Small intestine (tissue), 7 donors: ENCODE measurements around the gene RIC8B. TPM values are rescaled to one million over a fixed set of nuclear protein-coding genes. Genes with fewer than 3 reads are reported as not detected.

Experiments
- DNase-seq, 2 donors: peaks; one replicate each; pipeline versions ENCODE4 v3.0.0 to v3.0.0-alpha.2; 2013
- FAIRE-seq: peaks from 2 replicates; lab custom pipeline; 2012; peaks lifted over from hg19 to GRCh38; lab: Jason Lieb, UNC
- H3K27ac ChIP-seq, 3 donors: one replicate each; pipeline ENCODE4 v1.5.1; 2013; ENCODE audit warnings: low read length in 2 of 3, mild to moderate bottlenecking in 2 of 3, control low read depth in 1 of 3, inconsistent platforms in 1 of 3, low read depth in 1 of 3, moderate library complexity in 1 of 3
- H3K27me3 ChIP-seq, 3 donors: one replicate each; pipeline ENCODE4 v1.6.1; 2013; ENCODE audit warnings: low read length in 3 of 3, inconsistent platforms in 1 of 3; ENCODE audit not compliant: control insufficient read depth in 3 of 3, insufficient read depth in 3 of 3
- H3K36me3 ChIP-seq, 3 donors: one replicate each; pipeline ENCODE4 v1.6.1; 2013; ENCODE audit warnings: low read length in 3 of 3, inconsistent platforms in 1 of 3, low read depth in 1 of 3, mild to moderate bottlenecking in 1 of 3, moderate library complexity in 1 of 3; ENCODE audit not compliant: control insufficient read depth in 3 of 3, insufficient read depth in 2 of 3
- H3K4me1 ChIP-seq, 3 donors: one replicate each; pipeline ENCODE4 v1.6.1; 2013; ENCODE audit warnings: low read length in 2 of 3, inconsistent platforms in 1 of 3, low read depth in 1 of 3, mild to moderate bottlenecking in 1 of 3, moderate library complexity in 1 of 3; ENCODE audit not compliant: control insufficient read depth in 3 of 3, insufficient read depth in 2 of 3
- H3K4me3 ChIP-seq, 3 donors: one replicate each; pipeline ENCODE4 v1.5.1; 2013; ENCODE audit warnings: low read length in 3 of 3, control low read depth in 1 of 3, inconsistent platforms in 1 of 3, low read depth in 1 of 3, mild to moderate bottlenecking in 1 of 3, moderate library complexity in 1 of 3
- H3K9me3 ChIP-seq, 2 donors: one replicate each; pipeline ENCODE4 v1.6.1; 2013; ENCODE audit warnings: low read depth in 1 of 2, low read length in 1 of 2; ENCODE audit not compliant: control insufficient read depth in 2 of 2, insufficient read depth in 1 of 2
- WGBS, 3 donors: extraction: QIAGEN DNeasy Blood & Tissue Kit; methylation state at CpG; one replicate each; pipeline ENCODE4 v1.1.7; 2013; 5-methylcytosine and 5-hydroxymethylcytosine counted together
- polyA plus RNA-seq, 4 donors: library from polyadenylated mRNA; stranded (reverse) in 3 of 4; unstranded in 1 of 4; fragments of 200-250 nt in 3 of 4; fragments of 120-200 nt in 1 of 4; gene quantifications; one replicate each; pipeline versions ENCODE4 v1.2.1 to v1.2.3, GENCODE V29; 2013
- donor health status: healthy with polysubstance abuse.
- donor health status: control.
- donor health status: control.
- donor health status: Bipolar disorder and iron deficiency.
- donor health status: healthy.

The RIC8B gene
- polyA plus RNA-seq, 4 donors = 3.0 to 11.7 (median 5.4) TPM

DNA sequence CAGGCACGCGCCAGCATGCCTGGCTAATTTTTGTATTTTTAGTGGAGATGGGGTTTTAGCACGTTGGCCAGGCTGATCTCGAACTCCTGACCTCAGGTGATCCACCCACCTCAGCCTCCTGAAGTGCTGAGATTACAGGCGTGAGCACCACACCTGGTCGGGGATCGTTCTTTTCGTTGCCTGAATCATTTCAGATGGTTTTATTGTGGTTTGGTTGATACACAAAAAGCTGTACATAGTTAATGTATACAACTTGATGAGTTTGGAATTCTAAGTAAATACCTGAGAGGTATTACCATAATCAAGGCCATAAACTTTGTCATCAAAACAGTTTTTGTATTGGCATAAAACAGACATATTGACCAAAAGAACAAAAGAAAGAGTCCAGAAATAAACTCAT is 63.3 kb downstream of the RIC8B start:
- FAIRE-seq (no peak), DNase-seq (no peak)
- H3K9me3 ChIP-seq = no peaks in the 10 kb centered on the region
- no peaks in the 10 kb centered on the region for H3K27me3 ChIP-seq
- H3K36me3 ChIP-seq = no peaks in the 10 kb centered on the region
- no peak overlapping the region for H3K27ac ChIP-seq
- H3K4me1 ChIP-seq = peaks cover 0 to 5% (median 0%) of the 10 kb centered on the region in 3 donors
- H3K4me3 ChIP-seq = no peak overlapping the region
- 95% methylated on average over 8 of the region's 8 CpGs for WGBS, 3 donors

DNA sequence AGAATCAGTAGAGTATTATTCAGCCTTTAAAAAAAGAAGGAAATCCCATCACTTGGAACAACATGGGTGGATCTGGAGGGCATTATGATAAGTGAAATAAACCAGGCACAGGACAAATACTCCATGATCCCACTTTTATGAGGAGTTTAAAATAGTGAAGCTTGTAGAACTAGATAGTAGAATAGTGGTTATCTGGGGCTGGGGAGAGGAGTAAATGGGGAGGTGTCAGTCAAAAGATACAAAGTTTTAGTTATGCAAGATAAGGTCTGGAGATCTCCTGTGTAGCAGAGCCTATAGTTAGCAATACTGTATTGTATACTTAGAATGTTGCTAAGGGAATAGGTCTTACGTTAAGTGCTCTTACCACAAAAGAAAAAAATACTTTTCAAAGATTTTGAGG is 64.9 kb downstream of the RIC8B start:
- Histone ChIP-seq H3K4me1 (peaks cover 0 to 5% (median 0%) of the 10 kb centered on the region in 3 donors), H3K27me3 (no peaks in the 10 kb centered on the region), H3K4me3 (no peak overlapping the region), H3K9me3 (no peaks in the 10 kb centered on the region), H3K36me3 (no peaks in the 10 kb centered on the region), H3K27ac (no peak overlapping the region)
- FAIRE-seq (no peak), DNase-seq (no peak)
- WGBS, 3 donors = 84 to 100% (median 85%) methylated on average over 1 of the region's 1 CpG

DNA sequence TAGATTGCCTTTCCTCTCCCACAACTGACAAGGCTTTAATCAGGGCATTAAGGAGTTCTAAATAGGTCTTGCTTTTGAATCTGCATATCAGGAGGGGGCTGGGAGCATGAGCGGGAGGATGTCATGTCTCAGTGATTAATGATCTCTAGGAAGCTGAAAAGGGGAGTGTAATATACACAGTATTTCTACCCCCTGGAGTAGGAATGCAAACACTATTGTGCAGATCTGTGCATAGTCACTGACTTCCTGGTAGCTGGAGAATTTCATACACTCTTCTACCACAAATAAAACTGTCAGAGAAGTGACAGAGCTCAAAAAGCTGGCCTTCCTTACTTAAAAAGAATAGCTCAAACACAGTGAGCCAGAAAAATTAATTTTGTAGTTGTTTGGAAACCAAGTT is 65.8 kb downstream of the RIC8B start:
- H3K27ac ChIP-seq = no peak overlapping the region
- FAIRE-seq = no peak
- WGBS, 3 donors = 29 to 79% (median 71%) methylated on average over 1 of the region's 1 CpG

DNA sequence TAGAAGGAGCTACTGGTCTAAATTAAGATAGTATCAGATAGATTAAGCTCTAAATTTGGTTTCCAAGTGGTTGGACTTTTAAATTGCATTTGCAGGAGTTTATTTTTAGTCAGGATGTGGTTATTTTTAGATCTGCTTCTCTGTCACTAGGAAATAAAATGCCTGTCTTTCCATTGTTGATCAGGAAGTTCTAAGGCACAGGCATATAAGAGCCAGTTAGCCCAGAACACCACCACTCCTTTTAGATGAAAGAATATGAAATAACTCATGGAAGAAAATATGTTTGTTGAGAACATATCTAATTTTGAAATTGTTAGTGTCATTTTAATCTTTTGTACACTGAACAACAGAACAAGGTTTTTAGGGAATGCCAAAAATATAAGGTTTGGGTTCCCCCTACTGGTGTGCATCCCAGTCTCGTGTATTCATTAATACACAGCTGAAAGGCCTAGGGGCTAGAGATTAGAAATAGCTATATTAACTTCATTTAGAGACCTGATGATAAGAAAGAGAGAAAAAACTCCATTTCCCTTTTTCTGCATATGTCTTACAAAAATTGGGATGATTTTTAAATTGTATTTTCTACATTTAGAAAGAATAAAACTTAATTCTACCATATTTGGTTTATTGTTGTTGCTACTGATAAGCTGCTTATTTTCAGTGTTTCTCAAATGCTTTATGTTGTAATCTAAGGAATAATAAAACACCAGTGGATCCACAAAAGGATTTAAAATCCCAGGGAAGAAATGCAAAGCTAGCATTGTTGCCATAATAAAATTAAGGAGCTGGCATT is 67.2 kb downstream of the RIC8B start:
- FAIRE-seq (peak; percentile 41), DNase-seq (peak; percentile 51 to 52)
- no peak overlapping the region for H3K27ac ChIP-seq
- no peaks in the 10 kb centered on the region for H3K27me3 ChIP-seq
- 6 to 18% (median 14%) methylated on average over 1 of the region's 1 CpG for WGBS, 3 donors
- no peaks in the 10 kb centered on the region for H3K9me3 ChIP-seq
- H3K36me3 ChIP-seq = peaks cover 0 to 3% (median 3%) of the 10 kb centered on the region in 3 donors
- H3K4me1 ChIP-seq = peaks cover 0 to 5% (median 0%) of the 10 kb centered on the region in 3 donors
- no peak overlapping the region for H3K4me3 ChIP-seq

More for the DNA sequence above, 65.8 kb downstream of the RIC8B start:
- Histone ChIP-seq H3K9me3 (no peaks in the 10 kb centered on the region), H3K27me3 (no peaks in the 10 kb centered on the region), H3K36me3 (peaks cover 0 to 3% (median 0%) of the 10 kb centered on the region in 3 donors), H3K4me1 (peaks cover 0 to 5% (median 0%) of the 10 kb centered on the region in 3 donors), H3K4me3 (no peak overlapping the region)
- DNase-seq = peak in 1 of 2 donors; percentile 26

DNA sequence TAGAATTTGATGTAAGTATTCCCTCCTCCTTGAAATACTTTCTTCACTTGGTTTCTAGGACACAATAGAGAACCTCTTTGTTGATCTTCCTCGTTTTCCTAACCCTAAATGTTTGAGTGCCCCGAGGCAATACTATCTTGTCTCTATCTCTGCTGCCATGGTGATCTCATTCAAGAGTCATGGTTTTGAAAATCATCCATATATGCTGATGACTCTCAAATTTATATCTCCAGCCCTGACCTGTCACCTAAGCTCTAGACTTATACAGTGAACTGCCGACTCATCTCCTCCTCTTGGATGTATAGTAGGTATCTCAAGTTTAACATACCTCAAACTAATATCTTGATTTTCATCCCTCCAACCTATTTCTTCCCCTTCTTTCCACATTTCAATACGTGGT is 71.4 kb downstream of the RIC8B start:
- peaks cover 3 to 5% (median 5%) of the 10 kb centered on the region in 3 donors for H3K36me3 ChIP-seq
- H3K4me3 ChIP-seq = no peak overlapping the region
- H3K27me3 ChIP-seq = no peaks in the 10 kb centered on the region
- no peak for DNase-seq
- no peak overlapping the region for H3K27ac ChIP-seq
- H3K4me1 ChIP-seq = no peaks in the 10 kb centered on the region
- no peaks in the 10 kb centered on the region for H3K9me3 ChIP-seq
- WGBS, 3 donors = 87 to 91% (median 89%) methylated on average over 4 of the region's 4 CpGs
- FAIRE-seq = no peak

DNA sequence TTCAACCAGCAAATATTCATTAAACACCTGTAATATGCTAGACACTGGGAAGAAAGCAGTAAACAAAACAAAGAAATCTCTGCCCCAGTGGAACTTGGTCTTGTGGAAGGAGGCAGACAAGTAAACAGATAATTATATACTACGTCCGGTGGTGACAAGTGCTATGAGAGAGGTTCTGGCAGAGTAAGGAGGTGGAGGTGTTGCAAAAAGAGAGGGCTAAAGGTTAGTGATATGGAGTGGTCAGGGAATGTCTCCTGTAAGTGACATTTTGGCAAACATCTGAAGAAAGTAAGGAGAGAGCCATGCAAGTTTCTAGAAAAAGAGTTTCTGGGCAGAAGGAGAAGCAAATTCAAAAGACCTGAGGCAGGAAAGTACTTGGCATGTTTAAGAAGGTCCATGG is 73.4 kb downstream of the RIC8B start:
- peaks cover 3 to 7% (median 6%) of the 10 kb centered on the region in 3 donors for H3K36me3 ChIP-seq
- WGBS, 3 donors = 84 to 90% (median 87%) methylated on average over 2 of the region's 2 CpGs
- H3K9me3 ChIP-seq = no peaks in the 10 kb centered on the region
- no peak overlapping the region for H3K4me3 ChIP-seq
- DNase-seq = no peak
- FAIRE-seq = no peak
- H3K27ac ChIP-seq = no peak overlapping the region
- H3K4me1 ChIP-seq = no peaks in the 10 kb centered on the region
- H3K27me3 ChIP-seq = no peaks in the 10 kb centered on the region

DNA sequence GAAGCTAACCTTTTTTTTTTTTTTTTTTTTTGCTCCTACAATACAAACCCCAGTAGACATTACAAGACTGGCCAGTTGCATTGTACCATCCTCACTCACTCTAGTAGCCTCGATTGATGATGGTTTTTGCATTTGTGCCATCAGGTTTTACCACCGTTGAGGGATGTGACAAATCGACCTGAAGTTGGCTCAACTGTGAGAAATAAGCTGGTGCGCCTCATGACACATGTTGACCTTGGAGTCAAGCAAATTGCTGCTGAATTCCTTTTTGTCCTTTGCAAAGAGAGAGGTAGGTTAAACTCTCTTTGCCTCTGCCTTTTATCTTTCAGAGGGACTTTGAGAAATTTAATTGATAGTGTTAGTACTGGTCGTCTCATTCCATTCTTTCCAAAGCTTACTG is 76.8 kb downstream of the RIC8B start:
- Histone ChIP-seq H3K27me3 (no peaks in the 10 kb centered on the region), H3K27ac (no peak overlapping the region), H3K9me3 (no peaks in the 10 kb centered on the region), H3K4me3 (no peak overlapping the region), H3K36me3 (peaks cover 3 to 4% (median 4%) of the 10 kb centered on the region in 3 donors), H3K4me1 (peaks cover 0 to 15% (median 4%) of the 10 kb centered on the region in 3 donors)
- DNase-seq = no peak
- 89 to 94% (median 92%) methylated on average over 5 of the region's 5 CpGs for WGBS, 3 donors
- FAIRE-seq = no peak

DNA sequence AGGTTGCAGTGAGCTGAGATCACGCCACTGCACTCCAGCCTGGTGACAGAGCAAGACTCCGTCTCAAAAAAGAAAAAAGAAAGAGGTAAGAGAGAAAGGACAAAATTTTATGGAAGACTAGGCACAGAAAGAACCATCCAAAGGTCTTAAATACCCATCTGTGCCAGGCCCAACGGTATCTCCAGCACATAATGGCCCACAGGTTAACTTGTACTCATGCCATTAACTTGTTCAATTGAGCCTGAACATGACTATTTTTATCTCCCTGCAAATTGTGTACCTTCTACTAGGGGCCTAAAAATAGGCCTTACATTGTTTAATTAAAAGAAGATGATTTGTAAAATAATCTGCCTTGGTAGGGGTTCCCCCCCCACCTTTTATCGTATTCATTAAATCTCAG is 80.2 kb downstream of the RIC8B start:
- Histone ChIP-seq H3K9me3 (no peaks in the 10 kb centered on the region), H3K36me3 (peaks cover 2 to 6% (median 3%) of the 10 kb centered on the region in 3 donors), H3K27ac (peak overlapping the region in 1 of 3 donors; percentile 32), H3K4me3 (no peak overlapping the region), H3K27me3 (no peaks in the 10 kb centered on the region), H3K4me1 (peaks cover 0 to 15% (median 4%) of the 10 kb centered on the region in 3 donors)
- 89 to 94% (median 90%) methylated on average over 4 of the region's 4 CpGs for WGBS, 3 donors
- DNase-seq (no peak), FAIRE-seq (no peak)
